Panc1 (cell line): ENCODE measurements around the gene RAB32. TPM values are rescaled to one million over a fixed set of nuclear protein-coding genes. Genes with fewer than 3 reads are reported as not detected.

Experiments used
- ATAC-seq: fragments of 200-7000 bp; cut with Tn5 transposase; 2 replicates; pipeline ENCODE4 v1.9.1; 2020; ENCODE audit warnings: mild to moderate bottlenecking, moderate library complexity
- BruUV-seq: library from RNA; stranded (reverse); fragments of 400-500 nt; replicated peaks from 2 replicates; lab custom pipeline; 2021; lab: Mats Ljungman, UMichigan
- CTCF ChIA-PET: fragments of 300-600 bp; sonication (Branson Sonifier 250); formaldehyde crosslinking; loops from one replicate; lab custom pipeline; 2022; ENCODE audit warnings: antibody characterized with exemption; lab: Charles Lee
- POLR2A ChIA-PET: fragments of 300-600 bp; sonication (Branson Sonifier 250); formaldehyde crosslinking; loops from one replicate; lab custom pipeline; 2022; ENCODE audit warnings: antibody characterized with exemption; lab: Charles Lee
- DNase-seq: peaks from one replicate; pipeline ENCODE4 v3.0.0-alpha.2; 2010; ENCODE audit warnings: low read depth, low spot score
- H3K27ac ChIP-seq: 2 replicates; pipeline ENCODE4 v1.5.1; 2011; ENCODE audit warnings: mild to moderate bottlenecking, low read length, inconsistent platforms
- H3K27me3 ChIP-seq: fragments of 200-500 bp; sonication (Bioruptor generic); 2 replicates; pipeline ENCODE4 v1.6.0; 2014; ENCODE audit warnings: low read length, inconsistent platforms; ENCODE audit not compliant: control insufficient read depth, insufficient read depth
- H3K36me3 ChIP-seq: fragments of 200-500 bp; sonication (Bioruptor generic); 2 replicates; pipeline ENCODE4 v1.5.1; 2014; ENCODE audit warnings: inconsistent platforms, mild to moderate bottlenecking, low read length, moderate library complexity; ENCODE audit not compliant: control insufficient read depth, insufficient read depth
- H3K4me1 ChIP-seq: 2 replicates; pipeline ENCODE4 v1.5.1; 2011; ENCODE audit warnings: inconsistent platforms, mild to moderate bottlenecking, low read length, moderate library complexity; ENCODE audit not compliant: control insufficient read depth, insufficient read depth
- H3K4me3 ChIP-seq, 2 experiments: 2 replicates each; pipeline ENCODE4 v1.5.1; 2011 to 2012; ENCODE audit warnings: low read depth in 2 of 2, low read length in 2 of 2, mild to moderate bottlenecking in 2 of 2, inconsistent platforms in 1 of 2, moderate library complexity in 1 of 2
- H3K9me3 ChIP-seq: fragments of 200-500 bp; sonication (Bioruptor generic); 2 replicates; pipeline ENCODE4 v1.5.1; 2014; ENCODE audit warnings: low read depth, mild to moderate bottlenecking, inconsistent platforms, low read length, moderate library complexity; ENCODE audit not compliant: control insufficient read depth, insufficient read depth
- CTCF ChIP-seq: fragments of 450-650 bp; IDR thresholded peaks from 2 replicates; pipeline ENCODE4 v1.5.1; 2017; ENCODE audit warnings: mild to moderate bottlenecking
- POLR2AphosphoS5 ChIP-seq: IDR thresholded peaks from 2 replicates; pipeline ENCODE4 v1.6.1; 2012; ENCODE audit warnings: mild to moderate bottlenecking, low read depth, low read length, moderate library complexity
- REST ChIP-seq, 2 experiments: IDR thresholded peaks; 2 replicates each; pipeline ENCODE4 v1.6.1; 2011 to 2012; ENCODE audit warnings: low read depth in 2 of 2, control low read depth in 1 of 2, low read length in 1 of 2, mild to moderate bottlenecking in 1 of 2, moderate library complexity in 1 of 2; ENCODE audit not compliant: insufficient read depth in 1 of 2
- SIN3A ChIP-seq: IDR thresholded peaks from 2 replicates; pipeline ENCODE4 v1.6.1; 2012; ENCODE audit warnings: low read depth, mild to moderate bottlenecking, low read length, moderate library complexity, borderline replicate concordance; ENCODE audit not compliant: insufficient read depth
- TCF7L2 ChIP-seq: IDR thresholded peaks from 2 replicates; pipeline ENCODE4 v1.6.1; 2011; ENCODE audit warnings: mild to moderate bottlenecking, low read depth, low read length, inconsistent platforms
- in situ Hi-C: cut with HindIII; loops from 2 replicates; pipeline ENCODE4 v1.10.0; 2016; ENCODE audit warnings: low sequenced_read_pairs, low pct_unique_long_range_greater_than_20kb
- intact Hi-C: fragments of 100-400 bp; cut with micrococcal nuclease; formaldehyde crosslinking; loops from one replicate; pipeline ENCODE4 v1.10.0; 2022; ENCODE audit not compliant: unreplicated experiment
- total RNA-seq: library from RNA; stranded (reverse); gene quantifications from one replicate; pipeline ENCODE4 v1.2.1, GENCODE V29; 2021; ENCODE audit not compliant: unreplicated experiment

Gene RAB32
- total RNA-seq, 1 experiment from 2014 or later: 61.5 TPM

- H3K4me3 ChIP-seq: no peak overlapping the region
- ChIA-PET POLR2A (no interaction called here), CTCF (no interaction called here)
- TF ChIP-seq POLR2AphosphoS5 (no peak), CTCF (peak; percentile 29; the same call in 1 of the 2 replicates), TCF7L2 (no peak), SIN3A (no peak), REST (IDR thresholded peaks at IDR 0.05; ENCODE audit: insufficient read depth in 1 of 2, low read depth in 2 of 2, low read length in 1 of 2) (no peak)
- H3K4me1 ChIP-seq: no peaks in the 10 kb centered on the region
- in situ Hi-C loops (no loop called here), intact Hi-C loops (no loop called here)
- no peak for DNase-seq
- no peaks in the 10 kb centered on the region; the same call in 1 of the 2 replicates for H3K36me3 ChIP-seq
- H3K27ac ChIP-seq: no peak overlapping the region
- no TSS peak for BruUV-seq
- H3K9me3 ChIP-seq: no peaks in the 10 kb centered on the region
- H3K27me3 ChIP-seq: no peaks in the 10 kb centered on the region
- ATAC-seq: no peak
Measured at GRCh38 chr6:146526192-146526591, 17.4 kb upstream of the RAB32 start.

- ATAC-seq (no peak), DNase-seq (no peak)
- no peak for TF ChIP-seq TCF7L2
- TF ChIP-seq POLR2AphosphoS5: no peak
- no peak for TF ChIP-seq CTCF
- TF ChIP-seq REST (IDR thresholded peaks at IDR 0.05; ENCODE audit: insufficient read depth in 1 of 2, low read depth in 2 of 2, low read length in 1 of 2): no peak
- no peak for TF ChIP-seq SIN3A
- Histone ChIP-seq H3K27me3 (no peaks in the 10 kb centered on the region; the same call in none of the 2 replicates), H3K27ac (no peak overlapping the region), H3K4me1 (no peaks in the 10 kb centered on the region), H3K9me3 (no peaks in the 10 kb centered on the region), H3K36me3 (no peaks in the 10 kb centered on the region; the same call in 1 of the 2 replicates), H3K4me3 (no peak overlapping the region)
- CTCF ChIA-PET: no interaction called here
- POLR2A ChIA-PET: no interaction called here
- intact Hi-C loops (no loop called here), in situ Hi-C loops (no loop called here)
- BruUV-seq: no TSS peak
Measured at GRCh38 chr6:146532702-146533101, 10.9 kb upstream of the RAB32 start.
